Measurements from ENCODE around the gene EEIG1. TPM values are rescaled to one million over a fixed set of nuclear protein-coding genes. Genes with fewer than 3 reads are reported as not detected.

The EEIG1 gene
- polyA plus RNA-seq, 12 donors: 12.7 to 37.2 (median 14.9) TPM; not detected in 1

GRCh38 chr9:127977009-127977883 lies 3.5 kb downstream of the EEIG1 start:
- no peak for DNase-seq

- DNase-seq: no peak
These were observed 4.3 kb downstream of the EEIG1 start for GRCh38 chr9:127976498-127976897.

GRCh38 chr9:127975376-127976315 lies 5.1 kb downstream of the EEIG1 start:
- DNase-seq: no peak

- DNase-seq: no peak
These were observed 6.0 kb downstream of the EEIG1 start for GRCh38 chr9:127974769-127975261.

- no peak for DNase-seq
These were observed 6.6 kb downstream of the EEIG1 start for GRCh38 chr9:127974001-127974768.

GRCh38 chr9:127973169-127974000 lies 7.4 kb downstream of the EEIG1 start:
- no peak for DNase-seq

GRCh38 chr9:127972236-127972871 lies 8.4 kb downstream of the EEIG1 start:
- DNase-seq: no peak

- no peak for DNase-seq
These were observed 9.2 kb downstream of the EEIG1 start for GRCh38 chr9:127971357-127972235.

GRCh38 chr9:127970401-127971313 lies 10.1 kb downstream of the EEIG1 start:
- no peak for DNase-seq

- DNase-seq: no peak
These were observed 11.9 kb downstream of the EEIG1 start for GRCh38 chr9:127968700-127969383.

- no peak for DNase-seq
These were observed 12.7 kb downstream of the EEIG1 start for GRCh38 chr9:127968042-127968441.

- no peak for DNase-seq
These were observed 13.5 kb downstream of the EEIG1 start for GRCh38 chr9:127967151-127967809.

- no peak for DNase-seq
These were observed 14.2 kb downstream of the EEIG1 start for GRCh38 chr9:127966416-127967150.

GRCh38 chr9:127965953-127966352 lies 14.8 kb downstream of the EEIG1 start:
- no peak for DNase-seq

GRCh38 chr9:127963359-127964064 lies 17.3 kb downstream of the EEIG1 start:
- DNase-seq: no peak

- DNase-seq: no peak
These were observed 17.8 kb downstream of the EEIG1 start for GRCh38 chr9:127963041-127963358.
